ENCODE data around the gene CDK9.

DNA sequence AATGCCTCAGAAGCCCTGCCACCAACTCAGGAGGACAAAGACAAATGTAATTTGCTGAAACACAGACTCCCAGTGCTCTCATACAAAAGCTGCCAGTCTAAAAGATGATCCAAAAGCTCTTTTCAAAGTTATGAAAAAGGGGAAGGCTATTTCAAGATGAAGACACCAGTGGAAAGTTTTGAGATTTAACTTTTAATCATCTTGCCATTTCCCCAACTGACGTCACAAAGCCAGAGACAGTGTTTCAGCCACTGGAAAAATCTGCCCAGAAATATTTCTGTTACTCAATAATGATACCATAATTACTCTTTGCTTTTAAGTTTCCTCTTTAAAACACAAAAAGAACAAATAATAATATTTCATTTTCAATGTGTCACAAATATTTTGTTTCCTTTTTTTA lies 47.7 kb downstream of the CDK9 start:
- TF ChIP-seq, protein P1, sequence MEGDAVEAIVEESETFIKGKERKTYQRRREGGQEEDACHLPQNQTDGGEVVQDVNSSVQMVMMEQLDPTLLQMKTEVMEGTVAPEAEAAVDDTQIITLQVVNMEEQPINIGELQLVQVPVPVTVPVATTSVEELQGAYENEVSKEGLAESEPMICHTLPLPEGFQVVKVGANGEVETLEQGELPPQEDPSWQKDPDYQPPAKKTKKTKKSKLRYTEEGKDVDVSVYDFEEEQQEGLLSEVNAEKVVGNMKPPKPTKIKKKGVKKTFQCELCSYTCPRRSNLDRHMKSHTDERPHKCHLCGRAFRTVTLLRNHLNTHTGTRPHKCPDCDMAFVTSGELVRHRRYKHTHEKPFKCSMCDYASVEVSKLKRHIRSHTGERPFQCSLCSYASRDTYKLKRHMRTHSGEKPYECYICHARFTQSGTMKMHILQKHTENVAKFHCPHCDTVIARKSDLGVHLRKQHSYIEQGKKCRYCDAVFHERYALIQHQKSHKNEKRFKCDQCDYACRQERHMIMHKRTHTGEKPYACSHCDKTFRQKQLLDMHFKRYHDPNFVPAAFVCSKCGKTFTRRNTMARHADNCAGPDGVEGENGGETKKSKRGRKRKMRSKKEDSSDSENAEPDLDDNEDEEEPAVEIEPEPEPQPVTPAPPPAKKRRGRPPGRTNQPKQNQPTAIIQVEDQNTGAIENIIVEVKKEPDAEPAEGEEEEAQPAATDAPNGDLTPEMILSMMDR (IDR thresholded peaks at IDR 0.05): no peak
- no peak for TF ChIP-seq POLR2A (IDR thresholded peaks at IDR 0.05)

Measured in tibial nerve (tissue), 3 donors.